Dermis microvascular lymphatic vessel endothelial cell (primary cell): Measurements from ENCODE around the gene JAKMIP2. TPM values are rescaled to one million over a fixed set of nuclear protein-coding genes. Genes with fewer than 3 reads are reported as not detected.
A peak's percentile ranks its signal among the peaks of the same experiment; 100 is the strongest.
"Not testable (repeated sequence)": the region's sequence is repeated elsewhere in the genome, so short reads cannot be mapped to it uniquely, and the experiment has no call there.

ENCODE experiments used
- DNase-seq, 2 donors: peaks; one replicate each; pipeline versions ENCODE4 v3.0.0 to v3.0.0-alpha.2; 2010; ENCODE audit warnings: low read depth in 2 of 2
- total RNA-seq: library from RNA; depleted of rRNA; stranded (reverse); fragments of >200 nt; gene quantifications from 2 replicates; pipeline ENCODE4 v1.2.1, GENCODE V29; 2014

The JAKMIP2 gene
- total RNA-seq, 1 donor from 2014 or later: not detected

- DNase-seq: no peak
Observed at GRCh38 chr5:147659166-147659929, 123.2 kb downstream of the JAKMIP2 start.

- DNase-seq: no peak
Observed at GRCh38 chr5:147658293-147658932, 124.1 kb downstream of the JAKMIP2 start.

GRCh38 chr5:147648597-147648996 is 133.9 kb downstream of the JAKMIP2 start:
- DNase-seq: no peak

- no peak for DNase-seq
Observed at GRCh38 chr5:147645197-147645596, 137.3 kb downstream of the JAKMIP2 start.

- DNase-seq: no peak
Observed at GRCh38 chr5:147644460-147644859, 138.1 kb downstream of the JAKMIP2 start.

GRCh38 chr5:147643142-147643541 is 139.4 kb downstream of the JAKMIP2 start:
- no peak for DNase-seq

GRCh38 chr5:147642666-147643065 is 139.9 kb downstream of the JAKMIP2 start:
- DNase-seq: no peak

GRCh38 chr5:147639321-147639720 is 143.2 kb downstream of the JAKMIP2 start:
- no peak for DNase-seq

- no peak for DNase-seq
Observed at GRCh38 chr5:147636729-147636984, 145.9 kb downstream of the JAKMIP2 start.

GRCh38 chr5:147635882-147636728 is 146.4 kb downstream of the JAKMIP2 start:
- DNase-seq: no peak

GRCh38 chr5:147635439-147635838 is 147.1 kb downstream of the JAKMIP2 start:
- DNase-seq: not testable (repeated sequence)

- DNase-seq: no peak
Observed at GRCh38 chr5:147633173-147633572, 149.4 kb downstream of the JAKMIP2 start.

GRCh38 chr5:147631428-147632003 is 151.0 kb downstream of the JAKMIP2 start:
- DNase-seq: no peak

GRCh38 chr5:147629196-147629595 is 153.3 kb downstream of the JAKMIP2 start:
- DNase-seq: no peak

- DNase-seq: peak; percentile 38 to 66
Observed at GRCh38 chr5:147628058-147628895, 154.3 kb downstream of the JAKMIP2 start.

GRCh38 chr5:147626464-147626863 is 156.1 kb downstream of the JAKMIP2 start:
- no peak for DNase-seq

GRCh38 chr5:147621016-147621415 is 161.5 kb downstream of the JAKMIP2 start:
- no peak for DNase-seq

GRCh38 chr5:147619281-147619878 is 163.1 kb downstream of the JAKMIP2 start:
- no peak for DNase-seq

GRCh38 chr5:147617711-147618350 is 164.7 kb downstream of the JAKMIP2 start:
- no peak for DNase-seq

GRCh38 chr5:147617191-147617606 is 165.3 kb downstream of the JAKMIP2 start:
- DNase-seq: no peak
